T-helper 2 cell (primary cell): ENCODE measurements around the gene KTI12.
"Not testable (repeated sequence)": the region's sequence is repeated elsewhere in the genome, so short reads cannot be mapped to it uniquely, and the experiment has no call there.

Experiments
- DNase-seq, 5 experiments: peaks; one replicate each; pipeline versions ENCODE4 v3.0.0 to v3.0.0-alpha.2; 2012 to 2022
- total RNA-seq, 2 donors: gene quantifications; one replicate each; lab custom pipeline; 2026; lab: John Stamatoyannopoulos, UW

KTI12 gene
- 10.0 to 10.3 reads per million in 2 donors for total RNA-seq

- DNase-seq: peak; percentile 64 to 96 (median 84)
These were observed at the start of gene KTI12 for GRCh38 chr1:52033190-52034049. KTI12 (minus strand) TSS chr1:52033810; CDS start chr1:52033761, 49 bp downstream.

GRCh38 chr1:52080014-52080415 is 46.4 kb upstream of the KTI12 start:
- DNase-seq: no peak

- DNase-seq: not testable (repeated sequence)
These were observed 43.7 kb upstream of the KTI12 start for GRCh38 chr1:52077277-52077676.

GRCh38 chr1:52072291-52072690 is 38.7 kb upstream of the KTI12 start:
- DNase-seq: no peak

- DNase-seq: no peak
These were observed 37.1 kb upstream of the KTI12 start for GRCh38 chr1:52070704-52071103.

GRCh38 chr1:52063192-52063591 is 29.6 kb upstream of the KTI12 start:
- no peak for DNase-seq

- DNase-seq: no peak
These were observed 27.2 kb upstream of the KTI12 start for GRCh38 chr1:52060822-52061221.

GRCh38 chr1:52059888-52060287 is 26.3 kb upstream of the KTI12 start:
- no peak for DNase-seq

GRCh38 chr1:52059321-52059720 is 25.7 kb upstream of the KTI12 start:
- DNase-seq: no peak

GRCh38 chr1:52057876-52058415 is 24.3 kb upstream of the KTI12 start:
- no peak for DNase-seq

- no peak for DNase-seq
These were observed 23.6 kb upstream of the KTI12 start for GRCh38 chr1:52057255-52057654.

- no peak for DNase-seq
These were observed 23.3 kb upstream of the KTI12 start for GRCh38 chr1:52056937-52057231.

GRCh38 chr1:52056163-52056936 is 22.7 kb upstream of the KTI12 start, which contains the start of gene BTF3L4:
BTF3L4 (plus strand) TSS chr1:52056295; CDS start chr1:52059848, 3,553 bp downstream.
- DNase-seq: peak; percentile 83 to 97 (median 91)

GRCh38 chr1:52055866-52056162 is 22.2 kb upstream of the KTI12 start:
- no peak for DNase-seq

- DNase-seq: peak; percentile 27 to 83 (median 56)
These were observed 21.7 kb upstream of the KTI12 start, which contains the start of gene TXNDC12 for GRCh38 chr1:52055066-52055865. TXNDC12 (minus strand) TSS chr1:52055191; CDS start chr1:52055096, 95 bp downstream.

GRCh38 chr1:52054496-52055065 is 21.0 kb upstream of the KTI12 start:
- no peak for DNase-seq

GRCh38 chr1:52053862-52054261 is 20.3 kb upstream of the KTI12 start:
- DNase-seq: no peak

GRCh38 chr1:52049337-52049736 is 15.7 kb upstream of the KTI12 start:
- DNase-seq: not testable (repeated sequence)

- not testable (repeated sequence) for DNase-seq
These were observed 12.1 kb upstream of the KTI12 start for GRCh38 chr1:52045666-52046195.

GRCh38 chr1:52045236-52045635 is 11.6 kb upstream of the KTI12 start:
- no peak for DNase-seq

GRCh38 chr1:52041551-52042185 is 8.1 kb upstream of the KTI12 start:
- DNase-seq: no peak

- DNase-seq: no peak
These were observed 4.3 kb upstream of the KTI12 start for GRCh38 chr1:52037909-52038308.
